ENCODE results near the gene CEP162.
"Not testable (repeated sequence)": the region's sequence is repeated elsewhere in the genome, so short reads cannot be mapped to it uniquely, and the experiment has no call there.

The CEP162 gene

GRCh38 chr6:84156306-84156705 is 71.1 kb downstream of the CEP162 start:
- DNase-seq (ENCODE audit: low read depth, low spot score) = no peak

GRCh38 chr6:84151669-84152068 is 75.8 kb downstream of the CEP162 start:
- no peak for DNase-seq (ENCODE audit: low read depth, low spot score)

- no peak for DNase-seq (ENCODE audit: low read depth, low spot score)
Measured at GRCh38 chr6:84150705-84151104, 76.7 kb downstream of the CEP162 start.

DNA sequence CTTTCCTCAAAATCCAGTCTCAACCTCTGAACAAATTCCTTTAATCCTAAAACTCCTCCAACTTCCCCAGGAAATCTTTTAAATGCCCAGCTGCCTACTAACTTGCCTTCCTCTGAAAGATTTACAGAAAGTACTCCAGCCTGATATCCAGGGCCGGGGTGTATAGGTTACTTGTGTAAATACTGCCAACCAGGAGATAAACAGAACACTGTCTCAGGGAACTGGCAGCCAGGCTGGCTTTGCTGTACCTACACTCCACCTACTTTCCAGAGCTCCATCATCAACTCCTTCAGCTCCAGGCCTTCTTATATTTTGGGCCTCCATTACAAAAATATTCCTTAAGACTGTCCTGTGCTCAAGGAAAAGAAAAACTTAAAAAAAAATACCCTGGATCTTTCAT is 85.9 kb downstream of the CEP162 start:
- DNase-seq (ENCODE audit: low read depth, low spot score) = no peak

DNA sequence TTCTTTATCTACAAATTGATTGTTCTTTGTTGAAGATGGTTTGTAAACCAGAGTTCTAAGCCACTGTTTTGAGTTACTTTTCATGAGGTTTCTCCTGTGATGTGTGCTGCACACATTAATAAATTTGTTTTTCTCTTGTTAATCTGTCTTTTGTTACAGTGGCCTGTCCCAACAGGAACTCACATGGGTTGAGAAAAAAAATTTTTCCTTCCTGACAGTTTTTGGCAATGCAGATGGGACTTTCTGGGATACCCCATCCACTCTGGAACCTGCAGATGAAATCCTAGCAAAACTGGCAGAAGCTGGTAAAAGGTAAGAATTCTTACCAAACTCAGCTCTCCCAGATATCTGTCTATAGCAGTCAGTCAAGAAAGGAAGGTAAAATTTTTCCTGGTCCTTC is 88.1 kb downstream of the CEP162 start:
- no peak for DNase-seq (ENCODE audit: low read depth, low spot score)

DNA sequence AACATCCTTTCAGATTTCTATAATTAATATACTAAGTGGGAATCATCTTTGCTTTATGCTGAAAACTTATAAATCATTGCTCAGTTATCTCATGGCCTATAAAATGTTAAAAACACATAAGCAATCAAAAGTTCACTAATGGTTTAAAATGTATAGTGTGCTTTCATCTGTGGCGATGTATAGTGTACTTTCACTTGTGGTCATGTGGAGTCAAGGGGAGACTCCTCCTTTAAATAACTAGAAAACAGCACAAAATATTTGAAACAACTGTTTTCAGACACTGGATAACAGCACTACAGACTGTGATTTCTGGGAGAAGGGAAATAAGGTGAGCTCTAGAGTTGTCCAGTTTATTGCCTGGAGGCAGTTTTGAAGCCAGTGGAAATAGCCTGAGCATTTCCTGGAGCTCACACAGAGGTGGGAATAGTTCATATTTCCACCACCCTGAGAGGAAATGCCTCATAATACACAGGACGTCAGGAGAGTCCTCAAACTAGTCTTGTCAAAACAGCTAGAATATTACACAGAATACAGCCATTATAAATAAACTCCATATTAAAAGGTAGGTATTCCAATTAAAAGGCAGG is 89.4 kb downstream of the CEP162 start:
- no peak for DNase-seq (ENCODE audit: low read depth, low spot score)

DNA sequence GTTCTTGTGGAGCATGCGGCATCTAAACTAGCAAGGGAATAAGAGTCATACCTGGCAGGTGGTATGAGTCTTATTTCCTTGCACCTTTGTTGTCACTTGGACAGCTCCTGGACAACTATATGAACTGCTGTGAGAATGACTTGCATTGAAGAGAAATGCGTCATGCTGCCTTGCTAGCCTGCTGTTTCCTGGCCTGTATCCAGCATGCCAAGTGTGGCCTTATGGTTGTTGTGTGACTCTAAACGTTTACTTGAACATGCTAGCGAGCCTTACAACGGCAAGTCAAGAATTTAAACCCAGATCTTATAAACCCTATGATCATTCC is 90.4 kb downstream of the CEP162 start:
- DNase-seq (ENCODE audit: low read depth, low spot score) = peak; percentile 63

GRCh38 chr6:84136364-84137050 is 90.9 kb downstream of the CEP162 start:
- no peak for DNase-seq (ENCODE audit: low read depth, low spot score)

GRCh38 chr6:84135291-84135690 is 92.2 kb downstream of the CEP162 start:
- no peak for DNase-seq (ENCODE audit: low read depth, low spot score)

DNA sequence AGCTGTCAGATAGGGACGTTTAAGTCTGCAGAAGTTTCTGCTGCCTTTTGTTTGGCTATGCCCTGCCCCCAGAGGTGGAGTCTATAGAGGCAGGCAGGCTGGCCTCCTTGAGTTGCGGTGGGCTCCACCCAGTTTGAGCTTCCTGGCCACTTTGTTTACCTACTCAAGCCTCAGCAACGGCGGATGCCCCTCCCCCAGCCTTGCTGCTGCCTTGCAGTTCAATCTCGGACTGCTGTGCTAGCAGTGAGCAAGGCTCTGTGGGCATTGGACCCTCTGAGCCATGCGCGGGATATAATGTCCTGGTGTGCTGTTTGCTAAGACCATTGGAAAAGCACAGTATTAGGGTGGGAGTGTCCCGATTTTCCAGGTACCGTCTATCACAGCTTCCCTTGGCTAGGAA is 94.1 kb downstream of the CEP162 start:
- DNase-seq (ENCODE audit: low read depth, low spot score) = not testable (repeated sequence)

DNA sequence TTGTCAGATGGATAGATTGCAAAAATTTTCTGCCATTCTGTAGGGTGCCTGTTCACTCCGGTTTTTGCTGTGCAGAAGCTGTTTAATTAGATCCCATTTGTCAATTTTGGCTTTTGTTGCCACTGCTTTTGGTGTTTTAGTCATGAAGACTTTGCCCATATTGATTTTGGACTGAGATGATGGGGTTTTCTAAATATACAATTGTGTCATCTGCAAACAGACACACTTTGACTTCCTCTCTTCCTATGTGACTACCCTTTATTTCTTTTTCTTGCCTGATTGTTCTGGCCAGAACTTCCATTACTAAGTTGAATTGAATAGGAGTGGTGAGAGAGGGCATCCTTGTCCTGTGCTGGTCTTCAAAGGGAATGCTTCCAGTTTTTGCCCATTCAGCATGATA is 97.9 kb downstream of the CEP162 start:
- not testable (repeated sequence) for DNase-seq (ENCODE audit: low read depth, low spot score)

- DNase-seq (ENCODE audit: low read depth, low spot score) = no peak
Measured at GRCh38 chr6:84123186-84123585, 104.3 kb downstream of the CEP162 start.

- no peak for DNase-seq (ENCODE audit: low read depth, low spot score)
Measured at GRCh38 chr6:84119277-84119676, 108.2 kb downstream of the CEP162 start.

GRCh38 chr6:84118191-84118590 is 109.3 kb downstream of the CEP162 start:
- no peak for DNase-seq (ENCODE audit: low read depth, low spot score)

DNA sequence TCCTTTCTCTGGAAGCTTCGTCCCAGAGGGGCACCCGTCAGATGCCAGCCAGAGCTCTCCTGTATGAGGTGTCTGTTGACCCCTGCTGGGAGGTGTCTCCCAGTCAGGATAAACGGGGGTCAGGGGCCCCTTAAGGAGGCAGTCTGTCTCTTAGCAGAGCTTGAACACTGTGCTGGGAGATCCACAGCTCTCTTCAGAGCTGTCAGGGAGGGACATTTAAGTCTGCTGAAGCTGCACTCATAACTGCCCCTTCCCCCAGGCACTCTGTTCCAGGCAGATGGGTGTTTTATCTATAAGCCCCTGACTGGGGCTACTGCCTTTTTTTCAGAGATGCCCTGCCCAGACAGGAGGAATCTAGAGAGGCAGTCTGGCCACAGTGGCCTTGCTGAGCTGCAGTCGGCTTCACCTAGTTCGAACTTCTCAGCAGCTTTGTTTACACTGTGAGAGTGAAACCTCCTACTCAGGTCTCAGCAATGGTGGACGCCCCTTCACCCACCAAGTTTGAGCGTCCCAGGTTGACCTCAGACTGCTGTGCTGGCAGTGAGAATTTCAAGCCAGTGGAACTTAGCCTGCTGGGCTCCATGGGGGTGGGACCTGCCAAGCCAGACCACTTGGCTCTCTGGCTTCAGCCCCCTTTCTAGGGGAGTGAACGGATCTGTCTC is 112.4 kb downstream of the CEP162 start:
- not testable (repeated sequence) for DNase-seq (ENCODE audit: low read depth, low spot score)

GRCh38 chr6:84111351-84111750 is 116.1 kb downstream of the CEP162 start:
- not testable (repeated sequence) for DNase-seq (ENCODE audit: low read depth, low spot score)

DNA sequence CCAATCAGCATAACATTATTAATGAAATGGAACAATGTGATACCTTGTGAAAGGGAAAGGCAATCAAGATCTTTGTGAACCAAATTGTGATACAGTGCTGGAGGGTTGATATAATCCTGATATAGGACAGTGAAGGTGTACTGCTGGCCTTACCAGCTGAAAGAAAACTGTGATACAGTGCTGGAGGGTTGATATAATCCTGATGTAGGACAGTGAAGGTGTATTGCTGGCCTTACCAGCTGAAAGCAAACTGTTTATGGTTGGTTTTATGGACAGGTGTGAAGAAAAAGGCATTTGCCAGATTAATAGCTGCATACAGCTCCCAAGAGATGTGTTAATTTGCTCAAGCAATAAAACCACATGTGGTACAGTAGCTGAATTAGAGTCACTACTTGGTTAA is 119.9 kb downstream of the CEP162 start:
- DNase-seq (ENCODE audit: low read depth, low spot score) = no peak

DNA sequence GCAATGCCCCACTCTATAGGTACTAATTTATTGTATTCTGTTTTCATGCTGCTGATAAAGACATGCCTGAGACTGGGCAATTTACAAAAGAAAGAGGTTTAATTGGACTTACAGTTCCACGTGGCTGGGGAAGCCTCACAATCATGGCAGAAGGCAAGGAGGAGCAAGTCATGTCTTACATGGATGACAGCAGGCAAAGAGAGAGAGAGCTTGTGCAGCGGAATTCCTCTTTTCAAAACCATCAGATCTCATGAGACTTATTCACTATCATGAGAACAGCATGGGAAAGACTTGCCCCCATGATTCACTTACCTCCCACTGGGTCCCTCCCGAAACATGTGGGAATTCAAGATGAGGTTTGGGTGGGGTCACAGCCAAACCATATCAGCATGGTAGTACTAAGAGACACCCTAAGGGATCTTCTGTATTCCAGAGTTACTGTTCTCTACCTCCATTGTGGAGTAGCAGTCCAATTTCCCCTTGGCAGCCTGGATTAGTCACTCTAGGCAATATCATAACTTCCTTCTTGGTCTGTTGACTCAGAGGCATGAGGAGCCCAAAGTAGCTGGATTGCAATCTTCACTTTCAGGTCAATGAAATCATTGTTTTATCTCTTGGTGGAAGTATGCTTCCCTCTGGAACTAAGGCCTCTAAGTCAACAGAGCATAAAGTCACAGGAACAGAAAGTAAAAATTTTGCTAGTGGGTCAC is 122.1 kb downstream of the CEP162 start:
- DNase-seq (ENCODE audit: low read depth, low spot score) = not testable (repeated sequence)

DNA sequence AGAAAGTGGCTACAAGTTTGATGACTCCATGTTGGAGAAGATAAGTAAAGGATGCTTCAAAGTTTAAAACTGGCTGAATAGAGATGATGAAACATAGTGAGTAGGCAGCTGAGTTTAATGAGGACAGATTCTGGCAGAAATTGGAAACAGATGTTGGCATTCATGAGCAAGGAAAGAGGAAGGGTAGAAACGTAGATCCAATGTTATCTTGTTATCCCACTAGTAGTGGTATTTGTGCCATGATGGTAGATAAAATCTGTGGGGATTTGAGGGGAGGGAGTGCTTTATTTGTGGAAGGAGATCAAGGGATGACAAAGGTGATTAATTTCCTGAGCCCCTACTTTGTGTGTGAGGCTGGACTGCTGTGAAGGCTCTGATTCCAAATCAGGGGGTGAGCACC is 124.4 kb downstream of the CEP162 start:
- no peak for DNase-seq (ENCODE audit: low read depth, low spot score)

DNA sequence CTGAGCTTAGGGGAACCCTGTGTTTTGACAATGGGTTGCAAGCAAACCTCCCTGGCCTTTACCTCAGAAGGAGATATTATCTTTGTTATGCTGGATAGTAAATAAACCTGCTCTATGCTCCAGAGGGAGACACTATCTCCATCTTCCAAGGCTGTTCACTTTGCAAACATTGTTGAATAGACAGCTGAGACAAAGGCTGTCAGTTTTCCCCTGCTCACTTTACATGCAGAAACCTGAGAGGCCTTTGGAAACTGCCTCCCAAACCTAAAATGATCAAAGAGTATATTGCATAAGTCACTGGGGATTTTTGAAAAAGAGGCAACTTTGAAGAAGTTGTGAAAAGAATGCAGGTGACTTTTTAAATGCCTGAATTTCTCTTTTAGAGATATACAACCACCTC is 132.3 kb downstream of the CEP162 start:
- no peak for DNase-seq (ENCODE audit: low read depth, low spot score)

DNA sequence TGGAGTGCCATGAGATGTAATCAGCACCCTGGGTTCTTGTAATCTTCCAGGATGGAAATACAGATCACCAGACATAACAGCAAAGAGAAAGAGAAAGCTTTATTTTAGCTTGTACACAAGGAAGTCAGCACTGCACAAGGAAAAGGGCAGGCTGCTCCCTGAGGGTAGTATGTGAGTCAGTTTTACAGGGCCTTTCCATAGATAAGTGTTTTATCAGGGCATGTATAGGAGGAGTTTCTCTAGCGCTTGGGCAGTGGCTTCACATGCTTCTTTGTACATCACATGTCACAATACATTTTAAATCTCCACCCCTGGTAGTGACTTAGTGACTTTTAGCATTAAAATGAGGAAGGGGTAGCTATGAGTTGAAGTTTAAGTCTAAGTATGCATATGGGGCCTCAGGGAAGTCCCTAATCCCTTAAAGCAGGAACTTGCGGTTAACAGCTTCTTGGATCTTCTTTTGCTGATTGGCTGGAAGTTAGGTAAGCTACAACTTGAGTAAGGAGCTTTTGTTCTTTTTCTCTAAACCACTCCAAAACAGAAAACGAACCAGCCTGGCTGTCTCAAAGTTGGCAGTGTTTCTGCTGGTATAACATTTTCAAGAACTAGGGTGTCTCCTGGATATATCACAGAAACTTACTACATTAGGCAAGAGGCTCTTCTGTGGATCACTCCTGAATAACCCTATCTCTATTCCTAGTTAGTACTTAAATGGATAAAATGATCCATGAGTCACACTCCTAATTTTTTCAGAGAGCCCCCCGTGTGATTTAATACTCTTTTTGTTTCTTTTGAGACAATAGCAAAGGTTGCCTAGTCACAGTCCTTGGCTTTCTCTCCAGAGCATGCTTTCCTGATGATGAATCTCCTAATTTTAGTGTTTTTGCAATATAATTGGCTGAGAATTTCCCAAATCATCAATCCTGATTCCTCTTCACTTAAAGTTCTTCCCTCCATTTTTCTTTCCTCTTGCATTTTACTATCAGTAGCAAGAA is 133.7 kb downstream of the CEP162 start:
- DNase-seq (ENCODE audit: low read depth, low spot score) = no peak

Data from astrocyte of the hippocampus (primary cell).